Panc1 (cell line): ENCODE measurements around the gene PIGW. TPM values are rescaled to one million over a fixed set of nuclear protein-coding genes. Genes with fewer than 3 reads are reported as not detected.

Experiments
- ATAC-seq: fragments of 200-7000 bp; cut with Tn5 transposase; 2 replicates; pipeline ENCODE4 v1.9.1; 2020; ENCODE audit warnings: mild to moderate bottlenecking, moderate library complexity
- BruUV-seq: library from RNA; stranded (reverse); fragments of 400-500 nt; replicated peaks from 2 replicates; lab custom pipeline; 2021; lab: Mats Ljungman, UMichigan
- CTCF ChIA-PET: fragments of 300-600 bp; sonication (Branson Sonifier 250); formaldehyde crosslinking; loops from one replicate; lab custom pipeline; 2022; ENCODE audit warnings: antibody characterized with exemption; lab: Charles Lee
- POLR2A ChIA-PET: fragments of 300-600 bp; sonication (Branson Sonifier 250); formaldehyde crosslinking; loops from one replicate; lab custom pipeline; 2022; ENCODE audit warnings: antibody characterized with exemption; lab: Charles Lee
- DNase-seq: peaks from one replicate; pipeline ENCODE4 v3.0.0-alpha.2; 2010; ENCODE audit warnings: low read depth, low spot score
- H3K27ac ChIP-seq: 2 replicates; pipeline ENCODE4 v1.5.1; 2011; ENCODE audit warnings: mild to moderate bottlenecking, low read length, inconsistent platforms
- H3K27me3 ChIP-seq: fragments of 200-500 bp; sonication (Bioruptor generic); 2 replicates; pipeline ENCODE4 v1.6.0; 2014; ENCODE audit warnings: low read length, inconsistent platforms; ENCODE audit not compliant: control insufficient read depth, insufficient read depth
- H3K36me3 ChIP-seq: fragments of 200-500 bp; sonication (Bioruptor generic); 2 replicates; pipeline ENCODE4 v1.5.1; 2014; ENCODE audit warnings: inconsistent platforms, mild to moderate bottlenecking, low read length, moderate library complexity; ENCODE audit not compliant: control insufficient read depth, insufficient read depth
- H3K4me1 ChIP-seq: 2 replicates; pipeline ENCODE4 v1.5.1; 2011; ENCODE audit warnings: inconsistent platforms, mild to moderate bottlenecking, low read length, moderate library complexity; ENCODE audit not compliant: control insufficient read depth, insufficient read depth
- H3K4me3 ChIP-seq, 2 experiments: 2 replicates each; pipeline ENCODE4 v1.5.1; 2011 to 2012; ENCODE audit warnings: low read depth in 2 of 2, low read length in 2 of 2, mild to moderate bottlenecking in 2 of 2, inconsistent platforms in 1 of 2, moderate library complexity in 1 of 2
- H3K9me3 ChIP-seq: fragments of 200-500 bp; sonication (Bioruptor generic); 2 replicates; pipeline ENCODE4 v1.5.1; 2014; ENCODE audit warnings: low read depth, mild to moderate bottlenecking, inconsistent platforms, low read length, moderate library complexity; ENCODE audit not compliant: control insufficient read depth, insufficient read depth
- CTCF ChIP-seq: fragments of 450-650 bp; IDR thresholded peaks from 2 replicates; pipeline ENCODE4 v1.5.1; 2017; ENCODE audit warnings: mild to moderate bottlenecking
- POLR2AphosphoS5 ChIP-seq: IDR thresholded peaks from 2 replicates; pipeline ENCODE4 v1.6.1; 2012; ENCODE audit warnings: mild to moderate bottlenecking, low read depth, low read length, moderate library complexity
- REST ChIP-seq, 2 experiments: IDR thresholded peaks; 2 replicates each; pipeline ENCODE4 v1.6.1; 2011 to 2012; ENCODE audit warnings: low read depth in 2 of 2, control low read depth in 1 of 2, low read length in 1 of 2, mild to moderate bottlenecking in 1 of 2, moderate library complexity in 1 of 2; ENCODE audit not compliant: insufficient read depth in 1 of 2
- SIN3A ChIP-seq: IDR thresholded peaks from 2 replicates; pipeline ENCODE4 v1.6.1; 2012; ENCODE audit warnings: low read depth, mild to moderate bottlenecking, low read length, moderate library complexity, borderline replicate concordance; ENCODE audit not compliant: insufficient read depth
- TCF7L2 ChIP-seq: IDR thresholded peaks from 2 replicates; pipeline ENCODE4 v1.6.1; 2011; ENCODE audit warnings: mild to moderate bottlenecking, low read depth, low read length, inconsistent platforms
- in situ Hi-C: cut with HindIII; loops from 2 replicates; pipeline ENCODE4 v1.10.0; 2016; ENCODE audit warnings: low sequenced_read_pairs, low pct_unique_long_range_greater_than_20kb
- intact Hi-C: fragments of 100-400 bp; cut with micrococcal nuclease; formaldehyde crosslinking; loops from one replicate; pipeline ENCODE4 v1.10.0; 2022; ENCODE audit not compliant: unreplicated experiment
- total RNA-seq: library from RNA; stranded (reverse); gene quantifications from one replicate; pipeline ENCODE4 v1.2.1, GENCODE V29; 2021; ENCODE audit not compliant: unreplicated experiment

The PIGW gene
- total RNA-seq, 1 experiment from 2014 or later = 16.2 TPM

- ChIA-PET POLR2A (no interaction called here), CTCF (no interaction called here)
- no peaks in the 10 kb centered on the region for H3K4me1 ChIP-seq
- H3K27ac ChIP-seq = no peak overlapping the region
- in situ Hi-C loops (no loop called here), intact Hi-C loops (no loop called here)
- no peak for TF ChIP-seq CTCF
- no peak for TF ChIP-seq TCF7L2
- no peak for TF ChIP-seq POLR2AphosphoS5
- TF ChIP-seq SIN3A = no peak
- no peak for TF ChIP-seq REST (IDR thresholded peaks at IDR 0.05; ENCODE audit: insufficient read depth in 1 of 2, low read depth in 2 of 2, low read length in 1 of 2)
- H3K36me3 ChIP-seq = 0 out of 2 replicates have a peak, but pooled peaks cover under 1% of the 10 kb centered on the region
- H3K27me3 ChIP-seq = no peaks in the 10 kb centered on the region
- no TSS peak for BruUV-seq
- ATAC-seq (no peak), DNase-seq (no peak)
- no peaks in the 10 kb centered on the region for H3K9me3 ChIP-seq
- H3K4me3 ChIP-seq = no peak overlapping the region
Observed at GRCh38 chr17:36504156-36504545, 30.6 kb upstream of the PIGW start.

- ATAC-seq (no peak), DNase-seq (no peak)
- BruUV-seq = no TSS peak
- in situ Hi-C loops = no loop called here
- no peak overlapping the region for H3K4me3 ChIP-seq
- H3K9me3 ChIP-seq = no peaks in the 10 kb centered on the region
- H3K27ac ChIP-seq = no peak overlapping the region
- intact Hi-C loops = no loop called here
- H3K4me1 ChIP-seq = no peaks in the 10 kb centered on the region
- no peaks in the 10 kb centered on the region for H3K36me3 ChIP-seq
- no peak for TF ChIP-seq CTCF
- no peak for TF ChIP-seq POLR2AphosphoS5
- TF ChIP-seq TCF7L2 = no peak
- H3K27me3 ChIP-seq = no peaks in the 10 kb centered on the region
- ChIA-PET CTCF (no interaction called here), POLR2A (no interaction called here)
Observed at GRCh38 chr17:36505171-36505570, 29.6 kb upstream of the PIGW start.
